Activated T-cell treated with anti-CD3 and anti-CD28 coated beads, Interleukin-2, amount 50 U/mL, for 4 hours (primary cell): Measurements from ENCODE around the gene SRPK3. TPM values are rescaled to one million over a fixed set of nuclear protein-coding genes. Genes with fewer than 3 reads are reported as not detected.

ENCODE experiments used
- ATAC-seq, 2 donors: fragments of 200-7000 bp; cut with Tn5 transposase; one replicate each; pipeline ENCODE4 v1.10.0; 2021
- DNase-seq: peaks from one replicate; pipeline ENCODE4 v3.0.0-alpha.2; 2020
- H3K27me3 Mint-ChIP-seq: one replicate; pipeline ENCODE4 v1.8.0; 2021; ENCODE audit warnings: low read depth, mixed read lengths
- H3K36me3 Mint-ChIP-seq: one replicate; pipeline ENCODE4 v1.8.0; 2022; ENCODE audit warnings: mixed read lengths; ENCODE audit not compliant: insufficient read depth
- H3K4me1 Mint-ChIP-seq: one replicate; pipeline ENCODE4 v1.8.0; 2021; ENCODE audit warnings: low read depth, mixed read lengths
- H3K4me3 Mint-ChIP-seq: one replicate; pipeline ENCODE4 v1.8.0; 2021; ENCODE audit warnings: mild to moderate bottlenecking, moderate library complexity, mixed read lengths
- H3K9me3 Mint-ChIP-seq: one replicate; pipeline ENCODE4 v1.8.0; 2021; ENCODE audit warnings: mixed read lengths
- total RNA-seq, 3 donors: library from RNA; stranded (reverse); gene quantifications; one replicate each; pipeline ENCODE4 v1.2.1, GENCODE V29; 2021

SRPK3 gene
- total RNA-seq, 3 donors from 2014 or later: not detected

GRCh38 chrX:153829799-153830639 lies 49.2 kb downstream of the SRPK3 start, which contains the start of gene PDZD4:
Gene PDZD4, minus strand, starts transcription at chrX:153830544. Its CDS starts 246 bp downstream, at chrX:153830298.
- peak within 1 kb of the TSS; percentile 58 for H3K4me3 Mint-ChIP-seq
- ATAC-seq: peak; percentile 65 to 71
- no peaks in the 10 kb centered on the region for H3K36me3 Mint-ChIP-seq
- H3K27me3 Mint-ChIP-seq: peaks cover 2% of the 10 kb centered on the region
- DNase-seq: no peak
- H3K4me1 Mint-ChIP-seq: peaks cover 9% of the 10 kb centered on the region
- no peaks in the 10 kb centered on the region for H3K9me3 Mint-ChIP-seq

DNA sequence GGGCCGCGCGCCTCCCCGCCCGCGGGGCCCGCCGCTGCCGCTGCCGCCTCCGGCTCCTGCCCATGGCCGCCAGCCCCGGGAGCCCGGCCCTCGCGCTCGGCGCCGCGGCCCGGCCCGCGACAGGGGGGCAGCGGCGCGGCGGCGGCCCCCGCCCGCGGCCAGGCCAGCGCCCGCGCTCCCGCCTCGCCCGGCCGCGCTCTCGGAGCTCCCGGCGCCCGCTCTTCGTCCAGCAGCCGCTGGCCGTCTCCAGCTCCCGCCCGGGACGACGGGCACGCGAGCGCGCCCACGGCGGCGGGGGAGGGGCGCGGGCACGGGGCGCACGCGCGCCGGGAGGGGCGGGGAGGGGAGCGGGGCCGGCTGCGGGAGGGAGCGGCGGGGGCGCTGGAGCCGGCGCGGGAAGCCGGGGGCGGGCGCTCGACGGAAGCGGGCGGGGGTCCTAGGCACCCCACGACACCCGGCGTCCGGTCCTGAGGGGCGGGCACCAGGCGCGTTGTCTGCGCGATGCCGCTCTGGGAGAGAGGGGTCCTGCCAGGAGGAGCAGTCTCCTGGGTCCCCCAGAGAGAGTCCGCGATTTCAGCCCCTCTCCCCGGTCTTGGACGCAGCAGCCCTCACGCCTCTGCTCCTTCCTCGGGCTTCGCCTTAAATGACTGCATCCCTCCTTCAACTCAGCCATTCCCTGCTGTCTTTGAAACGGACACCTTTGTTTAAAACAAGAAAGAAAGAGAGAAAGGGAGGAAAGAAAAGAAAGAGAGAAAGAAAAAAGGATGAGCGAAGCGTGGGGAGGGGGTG lies 50.0 kb downstream of the SRPK3 start:
- Mint-ChIP-seq H3K9me3 (no peaks in the 10 kb centered on the region), H3K4me1 (peaks cover 9% of the 10 kb centered on the region), H3K4me3 (no peak overlapping the region), H3K36me3 (no peaks in the 10 kb centered on the region), H3K27me3 (peaks cover 2% of the 10 kb centered on the region)
- DNase-seq (no peak), ATAC-seq (peak; percentile 36 to 55)

- Mint-ChIP-seq H3K36me3 (no peaks in the 10 kb centered on the region), H3K4me1 (peaks cover 9% of the 10 kb centered on the region), H3K9me3 (no peaks in the 10 kb centered on the region), H3K27me3 (peaks cover 2% of the 10 kb centered on the region), H3K4me3 (peak overlapping the region; percentile 58)
- DNase-seq (no peak), ATAC-seq (no peak)
These were observed 50.7 kb downstream of the SRPK3 start for GRCh38 chrX:153831429-153832150.

GRCh38 chrX:153832728-153833127 lies 51.9 kb downstream of the SRPK3 start:
- H3K36me3 Mint-ChIP-seq: no peaks in the 10 kb centered on the region
- DNase-seq (no peak), ATAC-seq (no peak)
- peaks cover 2% of the 10 kb centered on the region for H3K27me3 Mint-ChIP-seq
- H3K4me3 Mint-ChIP-seq: no peak overlapping the region
- H3K4me1 Mint-ChIP-seq: peaks cover 2% of the 10 kb centered on the region
- H3K9me3 Mint-ChIP-seq: no peaks in the 10 kb centered on the region

Other genes with a start within 250 kb of the SRPK3 start
- 10 to 100 TPM; 38.6 to 46.9 (median 39.1) TPM for gene CCNQ, start 181.9 kb upstream of the SRPK3 start, total RNA-seq
- gene DUSP9, start 133.8 kb upstream of the SRPK3 start, total RNA-seq: under 1 TPM; 0.11 to 0.42 (median 0.33) TPM
- under 1 TPM; 0.26 to 0.71 (median 0.51) TPM for gene PNCK, start 107.2 kb upstream of the SRPK3 start, total RNA-seq
- gene SLC6A8, start 93.1 kb upstream of the SRPK3 start, total RNA-seq: 1 to 10 TPM; 1.1 to 1.9 (median 1.6) TPM
- 100 to 1,000 TPM; 134 to 176 (median 151) TPM for gene BCAP31, start 56.7 kb upstream of the SRPK3 start, total RNA-seq
- 1 to 10 TPM; 2.6 to 3.4 (median 3.1) TPM for gene ABCD1, start 56.2 kb upstream of the SRPK3 start, total RNA-seq
- under 1 TPM; 0.40 to 0.66 (median 0.46) TPM for gene PLXNB3, start 16.8 kb upstream of the SRPK3 start, total RNA-seq
- 10 to 100 TPM; 60.8 to 64.2 (median 62.7) TPM for gene IDH3G, start 13.3 kb downstream of the SRPK3 start, total RNA-seq
- gene SSR4, start 13.6 kb downstream of the SRPK3 start, total RNA-seq: 100 to 1,000 TPM; 295 to 341 (median 296) TPM
- 1 to 10 TPM in 2 of 3 donors, under 1 TPM in 1; 0.81 to 1.4 (median 1.4) TPM for gene PDZD4, start 49.5 kb downstream of the SRPK3 start, total RNA-seq
- gene L1CAM, start 105.1 kb downstream of the SRPK3 start, total RNA-seq: under 1 TPM; 0.14 to 0.46 (median 0.34) TPM
- gene AVPR2, start 123.6 kb downstream of the SRPK3 start, total RNA-seq: not detected
- gene ARHGAP4, start 145.2 kb downstream of the SRPK3 start, total RNA-seq: 100 to 1,000 TPM in 2 of 3 donors, 10 to 100 TPM in 1; 96.7 to 128 (median 108) TPM
- 100 to 1,000 TPM; 190 to 224 (median 221) TPM for gene NAA10, start 154.0 kb downstream of the SRPK3 start, total RNA-seq
- 10 to 100 TPM in 1 of 3 donors, 1 to 10 TPM in 2; 6.9 to 10.4 (median 8.6) TPM for gene RENBP, start 163.6 kb downstream of the SRPK3 start, total RNA-seq
- 100 to 1,000 TPM; 140 to 162 (median 150) TPM for gene HCFC1, start 190.8 kb downstream of the SRPK3 start, total RNA-seq
- gene TMEM187, start 191.7 kb downstream of the SRPK3 start, total RNA-seq: 1 to 10 TPM; 2.0 to 2.7 (median 2.3) TPM
- gene IRAK1, start 238.9 kb downstream of the SRPK3 start, total RNA-seq: 100 to 1,000 TPM; 258 to 273 (median 272) TPM